ENCODE results near the gene ZNF814. TPM values are rescaled to one million over a fixed set of nuclear protein-coding genes. Genes with fewer than 3 reads are reported as not detected.
A peak's percentile ranks its signal among the peaks of the same experiment; 100 is the strongest.
"Not testable (repeated sequence)": the region's sequence is repeated elsewhere in the genome, so short reads cannot be mapped to it uniquely, and the experiment has no call there.

ZNF814 gene
- total RNA-seq, 2 experiments from 2014 or later: 29.0 to 34.7 TPM

GRCh38 chr19:57887195-57887941 lies 1.5 kb downstream of the ZNF814 start:
- Histone ChIP-seq H3K36me3 (ENCODE audit: insufficient read depth, low read length) (peaks cover 22% of the 10 kb centered on the region), H3K9me3 (ENCODE audit: control insufficient read depth in 1 of 2, insufficient read depth in 1 of 2, low read length in 2 of 2) (peaks cover 15 to 69% of the 10 kb centered on the region in 2 experiments), H3K4me3 (ENCODE audit: low read length) (no peak overlapping the region), H3K27me3 (ENCODE audit: control insufficient read depth in 1 of 2, insufficient read depth in 2 of 2, low read length in 2 of 2) (no peaks in the 10 kb centered on the region), H3K4me1 (ENCODE audit: insufficient read depth, low read length) (peaks cover 24% of the 10 kb centered on the region), H3K27ac (ENCODE audit: low read depth in 1 of 2, low read length in 2 of 2) (no peak overlapping the region)
- Mint-ChIP-seq H3K36me3 (ENCODE audit: low read depth) (peaks cover 74% of the 10 kb centered on the region), H3K27me3 (no peaks in the 10 kb centered on the region), H3K9me3 (peaks cover 11% of the 10 kb centered on the region), H3K27ac (peak overlapping the region; percentile 81), H3K4me1 (ENCODE audit: low read depth) (peaks cover 28% of the 10 kb centered on the region), H3K4me3 (peak overlapping the region; percentile 90)
- no peak for TF ChIP-seq CTCF (IDR thresholded peaks at IDR 0.05)
- no peak for ATAC-seq (ENCODE audit: poor library complexity)
- POLR2A ChIA-PET: interaction anchor here (0.6 to 2.4 kb wide), 7 partner anchors 37 to 258 kb away, joined by 3 to 15 read pairs (median 5); partner anchors contain the start of genes ZNF154, ZNF587, ZNF606 and ZNF776
- CTCF ChIA-PET: no interaction called here
- intact Hi-C loops (cut with DNase I, micrococcal nuclease): loop anchor here in 1 of 2 experiments (10.0 kb wide), 1 partner anchor 267 kb away; the partner anchor contains the start of gene ZNF329
- DNase-seq: no peak

- H3K4me1 Mint-ChIP-seq (ENCODE audit: low read depth): peaks cover 28% of the 10 kb centered on the region
- no peak overlapping the region for H3K27ac Mint-ChIP-seq
- intact Hi-C loops (cut with DNase I, micrococcal nuclease): loop anchor here in 1 of 2 experiments (10.0 kb wide), 1 partner anchor 269 kb away; the partner anchor contains the start of gene ZNF329
- ATAC-seq (ENCODE audit: poor library complexity) (no peak), DNase-seq (no peak)
- ChIA-PET POLR2A (no interaction called here), CTCF (no interaction called here)
- TF ChIP-seq CTCF (IDR thresholded peaks at IDR 0.05): no peak
- H3K27ac ChIP-seq (ENCODE audit: low read depth in 1 of 2, low read length in 2 of 2): no peak overlapping the region
- peaks cover 15 to 59% of the 10 kb centered on the region in 2 experiments for H3K9me3 ChIP-seq (ENCODE audit: control insufficient read depth in 1 of 2, insufficient read depth in 1 of 2, low read length in 2 of 2)
- no peaks in the 10 kb centered on the region for H3K27me3 Mint-ChIP-seq
- peaks cover 11% of the 10 kb centered on the region for H3K9me3 Mint-ChIP-seq
- H3K36me3 Mint-ChIP-seq (ENCODE audit: low read depth): peaks cover 74% of the 10 kb centered on the region
- no peak overlapping the region for H3K4me3 ChIP-seq (ENCODE audit: low read length)
- peaks cover 22% of the 10 kb centered on the region for H3K36me3 ChIP-seq (ENCODE audit: insufficient read depth, low read length)
- peak overlapping the region; percentile 55 for H3K4me3 Mint-ChIP-seq
- no peaks in the 10 kb centered on the region for H3K27me3 ChIP-seq (ENCODE audit: control insufficient read depth in 1 of 2, insufficient read depth in 2 of 2, low read length in 2 of 2)
- H3K4me1 ChIP-seq (ENCODE audit: insufficient read depth, low read length): peaks cover 24% of the 10 kb centered on the region
Observed at GRCh38 chr19:57886046-57886445, 2.8 kb downstream of the ZNF814 start.

- H3K4me1 ChIP-seq (ENCODE audit: insufficient read depth, low read length); H3K4me3 Mint-ChIP-seq; H3K27ac ChIP-seq (ENCODE audit: low read depth in 1 of 2, low read length in 2 of 2); DNase-seq; H3K4me1 Mint-ChIP-seq (ENCODE audit: low read depth); H3K4me3 ChIP-seq (ENCODE audit: low read length); CTCF ChIA-PET; H3K27ac Mint-ChIP-seq; ATAC-seq (ENCODE audit: poor library complexity); H3K27me3 Mint-ChIP-seq; H3K27me3 ChIP-seq (ENCODE audit: control insufficient read depth in 1 of 2, insufficient read depth in 2 of 2, low read length in 2 of 2); intact Hi-C loops (cut with DNase I, micrococcal nuclease); POLR2A ChIA-PET: not testable (repeated sequence)
- Histone ChIP-seq H3K36me3 (ENCODE audit: insufficient read depth, low read length) (peaks cover 34% of the 10 kb centered on the region), H3K9me3 (ENCODE audit: control insufficient read depth in 1 of 2, insufficient read depth in 1 of 2, low read length in 2 of 2) (peaks cover 52 to 89% of the 10 kb centered on the region in 2 experiments)
- peaks cover 92% of the 10 kb centered on the region for H3K36me3 Mint-ChIP-seq (ENCODE audit: low read depth)
- peaks cover 22% of the 10 kb centered on the region for H3K9me3 Mint-ChIP-seq
Observed at GRCh38 chr19:57873883-57874799, 14.7 kb downstream of the ZNF814 start.

Data from CD4-positive, alpha-beta T cell (primary cell).